Activated CD8-positive, alpha-beta T cell treated with anti-CD3 and anti-CD28 coated beads, Interleukin-2, amount 10 ng/mL, durations not matched to agents 7 days and 5 days (primary cell): Measurements from ENCODE around the gene P2RY2. TPM values are rescaled to one million over a fixed set of nuclear protein-coding genes. Genes with fewer than 3 reads are reported as not detected.

Experiments used
- ATAC-seq: fragments of 150-1000 bp; cut with Tn5 transposase; one replicate; pipeline ENCODE4 v1.10.0; 2021; ENCODE audit warnings: moderate library complexity
- CTCF ChIA-PET: fragments of 350-600 bp; sonication (Branson Sonifier 250); formaldehyde crosslinking; loops from one replicate; lab custom pipeline; 2021; ENCODE audit warnings: antibody characterized with exemption; lab: Charles Lee
- POLR2A ChIA-PET: fragments of 350-600 bp; sonication (Branson Sonifier 250); formaldehyde crosslinking; loops from one replicate; lab custom pipeline; 2021; ENCODE audit warnings: antibody characterized with exemption; lab: Charles Lee
- DNase-seq: peaks from one replicate; pipeline ENCODE4 v3.0.0-alpha.2; 2020
- H3K27ac Mint-ChIP-seq: one replicate; pipeline ENCODE4 v1.8.0; 2021; ENCODE audit warnings: mild to moderate bottlenecking, mixed read lengths
- H3K27me3 Mint-ChIP-seq: one replicate; pipeline ENCODE4 v1.8.0; 2021; ENCODE audit warnings: low read depth, mixed read lengths
- H3K36me3 Mint-ChIP-seq: one replicate; pipeline ENCODE4 v1.8.0; 2021; ENCODE audit warnings: low read depth, mixed read lengths
- H3K4me1 Mint-ChIP-seq: one replicate; pipeline ENCODE4 v1.8.0; 2021; ENCODE audit warnings: low read depth, mixed read lengths
- H3K4me3 Mint-ChIP-seq: one replicate; pipeline ENCODE4 v1.8.0; 2021; ENCODE audit warnings: mild to moderate bottlenecking, mixed read lengths
- H3K9me3 Mint-ChIP-seq: one replicate; pipeline ENCODE4 v1.8.0; 2022; ENCODE audit warnings: mixed read lengths; ENCODE audit not compliant: insufficient read depth
- total RNA-seq, 2 experiments: library from RNA; stranded (reverse); gene quantifications; one replicate each; pipeline ENCODE4 v1.2.3, GENCODE V29; 2021

P2RY2 gene
- total RNA-seq, 2 experiments from 2014 or later, result not detected

DNA sequence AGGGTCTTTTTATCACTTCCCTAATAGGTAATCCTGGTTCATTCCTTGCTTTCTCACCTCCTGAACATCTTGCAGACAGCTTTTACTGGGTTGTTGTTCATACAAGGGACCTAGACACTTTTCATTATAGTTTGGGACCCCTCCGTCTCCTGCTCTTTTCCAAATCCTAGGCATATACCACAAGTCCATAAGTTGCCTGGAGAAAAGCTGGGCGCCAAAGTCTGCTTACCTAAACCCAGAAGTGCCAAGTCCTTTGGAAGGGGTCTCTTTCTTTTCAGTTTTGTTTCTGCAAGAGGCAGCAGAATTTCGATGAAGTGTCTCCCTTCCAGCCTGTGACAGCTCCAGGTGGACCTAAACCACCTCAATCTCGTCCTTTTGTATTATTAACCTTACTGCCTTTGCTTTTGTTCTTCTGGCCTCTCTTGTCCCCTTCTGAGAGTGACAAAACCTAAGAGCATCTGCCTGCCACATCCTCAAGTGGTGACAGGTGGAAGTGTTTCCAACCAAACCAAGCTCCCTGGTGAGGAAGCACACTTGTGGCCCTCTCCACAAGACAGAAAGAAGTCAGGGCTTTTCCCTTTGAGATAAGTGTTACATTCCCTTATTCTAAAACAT is 34.6 kb downstream of the P2RY2 start:
- POLR2A ChIA-PET, result no interaction called here
- DNase-seq (peak; percentile 52), ATAC-seq (peak; percentile 59)
- H3K27ac Mint-ChIP-seq, result no peak overlapping the region
- H3K4me1 Mint-ChIP-seq, result peaks cover 10% of the 10 kb centered on the region
- CTCF ChIA-PET, result interaction anchor here (0.9 to 1.1 kb wide), 3 partner anchors 15 to 83 kb away, joined by 3 to 5 read pairs (median 3); partner anchors contain the start of gene P2RY6
- H3K4me3 Mint-ChIP-seq, result no peak overlapping the region
- peaks cover 2% of the 10 kb centered on the region for H3K27me3 Mint-ChIP-seq
- no peaks in the 10 kb centered on the region for H3K36me3 Mint-ChIP-seq
- no peaks in the 10 kb centered on the region for H3K9me3 Mint-ChIP-seq

DNA sequence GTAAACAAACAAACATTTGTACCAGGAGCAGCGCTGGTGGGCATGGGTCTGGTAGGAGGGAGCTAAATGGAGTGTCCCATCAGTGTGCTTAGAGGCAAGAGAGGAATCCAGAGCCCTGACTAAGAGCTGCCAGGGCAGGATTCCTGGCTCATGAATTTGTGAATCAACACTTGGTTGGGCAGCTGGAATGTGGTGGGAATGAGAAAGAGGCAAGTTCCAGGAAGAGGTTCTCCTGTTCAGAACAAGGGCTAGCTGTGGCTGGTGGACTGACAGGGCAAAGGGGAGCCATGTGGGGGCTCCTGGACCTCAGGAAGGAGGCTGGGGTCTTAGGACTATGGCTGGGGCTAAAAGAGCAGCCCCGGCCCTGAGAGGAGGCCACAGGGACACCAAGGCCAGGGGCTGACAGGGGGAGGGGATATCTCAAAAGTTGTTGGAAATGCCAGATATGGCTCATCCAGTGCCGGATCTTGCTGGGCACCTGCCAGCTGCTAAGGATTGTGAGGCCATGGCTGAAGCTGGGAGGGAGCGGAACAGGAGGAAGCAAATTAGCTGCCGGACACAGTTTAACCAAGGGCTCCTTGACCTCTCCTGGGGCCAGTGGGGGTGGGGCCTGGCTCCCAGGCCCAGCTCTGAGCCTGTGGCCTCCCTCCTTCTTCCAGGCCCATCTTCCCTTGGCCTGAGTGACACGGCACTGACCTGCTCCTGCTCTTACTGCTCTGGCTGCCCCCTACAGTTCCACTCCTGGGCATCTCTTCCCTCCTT is 39.4 kb downstream of the P2RY2 start:
- ChIA-PET CTCF (interaction anchor here (1.3 kb wide), 1 partner anchor 32 kb away, joined by 4 read pairs; no protein-coding TSS in a partner anchor), POLR2A (no interaction called here)
- Mint-ChIP-seq H3K9me3 (no peaks in the 10 kb centered on the region), H3K27ac (no peak overlapping the region), H3K4me3 (no peak overlapping the region), H3K36me3 (no peaks in the 10 kb centered on the region), H3K27me3 (peaks cover 16% of the 10 kb centered on the region), H3K4me1 (no peaks in the 10 kb centered on the region)
- DNase-seq, result no peak
- ATAC-seq, result no peak

DNA sequence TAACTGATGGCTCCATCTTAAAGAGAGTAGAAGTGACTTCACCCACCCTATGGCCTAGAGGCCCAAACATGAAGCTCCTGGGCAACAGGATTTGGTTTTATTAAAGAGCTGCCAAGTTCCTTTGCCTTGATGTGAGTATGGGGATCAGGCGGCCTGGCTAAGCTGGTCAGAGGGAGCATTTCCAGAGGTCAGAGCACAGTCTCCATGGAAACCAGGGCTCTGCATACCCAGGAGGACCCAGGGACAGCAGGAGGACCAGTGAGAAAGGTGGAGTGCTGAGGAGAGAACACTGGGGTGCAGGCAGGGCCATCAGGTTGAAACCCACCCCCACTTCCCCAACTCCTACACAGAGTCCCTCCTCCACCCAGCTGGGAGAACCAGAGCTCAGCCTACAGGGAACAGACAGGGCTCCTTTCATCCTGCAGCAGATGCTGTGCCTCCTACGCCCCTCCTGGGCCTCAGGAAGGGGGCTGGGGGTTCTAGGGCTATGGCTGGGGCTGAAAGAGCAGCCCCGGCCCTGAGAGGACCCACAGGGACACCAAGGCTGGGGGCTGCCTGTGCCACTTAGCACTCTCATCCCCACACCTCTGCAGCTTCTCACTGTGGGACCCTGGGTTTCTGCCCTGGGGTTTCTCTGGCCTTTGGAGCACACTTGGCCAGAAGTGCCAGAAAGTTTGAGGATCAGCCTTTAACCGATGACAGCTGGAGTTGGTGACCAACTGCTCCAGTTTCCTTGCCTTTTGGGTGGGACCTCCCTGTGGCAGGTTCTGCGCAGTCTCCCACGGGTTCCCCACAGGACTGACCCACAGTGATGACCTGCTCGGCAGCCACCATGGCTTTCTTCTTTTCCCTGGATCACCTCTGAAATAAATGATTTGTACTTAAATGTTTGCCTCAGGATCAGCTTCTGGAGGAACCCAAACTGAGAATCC is 40.3 kb downstream of the P2RY2 start:
- Mint-ChIP-seq H3K36me3 (no peaks in the 10 kb centered on the region), H3K4me1 (no peaks in the 10 kb centered on the region), H3K27me3 (peaks cover 23% of the 10 kb centered on the region), H3K4me3 (no peak overlapping the region), H3K9me3 (no peaks in the 10 kb centered on the region), H3K27ac (no peak overlapping the region)
- POLR2A ChIA-PET, result no interaction called here
- no peak for DNase-seq
- ATAC-seq, result no peak
- CTCF ChIA-PET, result interaction anchor here (1.3 kb wide), 1 partner anchor 31 kb away, joined by 4 read pairs; no protein-coding TSS in a partner anchor

DNA sequence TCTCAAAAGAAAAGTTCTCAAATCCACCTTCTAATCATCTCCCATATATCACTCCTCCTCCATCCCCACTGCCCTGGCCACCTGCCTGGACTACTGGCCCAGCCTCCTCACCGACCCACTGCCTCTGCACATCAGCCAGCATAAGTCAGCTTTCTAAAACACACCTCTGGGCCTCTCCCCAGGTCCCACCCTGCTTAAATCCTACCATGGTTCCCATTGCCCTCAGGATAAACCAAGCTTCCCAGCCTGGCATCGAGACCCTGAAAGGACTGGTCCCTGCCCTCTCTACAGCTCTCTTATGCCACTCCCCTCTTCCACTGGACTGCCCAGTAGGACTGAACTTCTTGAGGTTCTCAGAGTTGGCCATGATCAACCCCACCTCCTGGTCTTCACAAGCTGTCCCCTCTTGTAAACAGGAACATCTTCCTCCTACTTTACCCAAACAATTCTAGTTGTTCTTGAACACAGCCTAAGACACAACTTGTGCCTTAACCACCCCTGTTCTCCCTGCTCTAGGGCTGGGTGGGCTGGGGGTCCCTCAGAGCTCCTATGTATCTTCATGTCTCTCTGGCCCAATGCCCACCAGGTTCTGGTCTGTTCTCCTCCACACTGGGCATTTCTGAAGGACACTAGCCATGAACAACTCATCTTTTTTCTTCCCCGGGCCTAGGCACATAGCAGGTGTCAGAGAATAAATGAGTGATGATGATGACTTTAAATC is 41.5 kb downstream of the P2RY2 start:
- DNase-seq, result no peak
- ChIA-PET POLR2A (no interaction called here), CTCF (no interaction called here)
- H3K36me3 Mint-ChIP-seq, result no peaks in the 10 kb centered on the region
- H3K4me3 Mint-ChIP-seq, result no peak overlapping the region
- H3K27ac Mint-ChIP-seq, result no peak overlapping the region
- H3K9me3 Mint-ChIP-seq, result no peaks in the 10 kb centered on the region
- no peak for ATAC-seq
- H3K4me1 Mint-ChIP-seq, result no peaks in the 10 kb centered on the region
- peaks cover 28% of the 10 kb centered on the region for H3K27me3 Mint-ChIP-seq

DNA sequence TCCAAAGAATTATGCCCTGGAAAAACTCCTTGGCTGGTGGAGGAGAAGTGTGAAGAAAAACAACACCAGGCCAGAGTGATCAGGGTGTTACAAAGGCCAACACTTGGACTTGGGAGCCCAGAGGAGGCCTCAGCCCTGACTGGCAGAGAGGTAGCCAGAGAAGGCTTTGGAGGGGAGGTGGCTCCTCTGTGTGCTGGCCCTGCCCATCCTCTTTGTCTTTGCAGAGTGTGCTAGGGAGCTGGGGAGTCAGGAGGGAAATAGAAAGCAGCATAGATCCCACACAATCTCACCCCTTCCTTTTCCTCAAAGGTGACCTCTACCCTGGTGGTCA is 42.0 kb downstream of the P2RY2 start:
- Mint-ChIP-seq H3K4me3 (no peak overlapping the region), H3K27me3 (peaks cover 33% of the 10 kb centered on the region), H3K27ac (no peak overlapping the region), H3K9me3 (no peaks in the 10 kb centered on the region), H3K4me1 (no peaks in the 10 kb centered on the region), H3K36me3 (no peaks in the 10 kb centered on the region)
- ATAC-seq, result no peak
- no peak for DNase-seq
- ChIA-PET CTCF (no interaction called here), POLR2A (no interaction called here)

DNA sequence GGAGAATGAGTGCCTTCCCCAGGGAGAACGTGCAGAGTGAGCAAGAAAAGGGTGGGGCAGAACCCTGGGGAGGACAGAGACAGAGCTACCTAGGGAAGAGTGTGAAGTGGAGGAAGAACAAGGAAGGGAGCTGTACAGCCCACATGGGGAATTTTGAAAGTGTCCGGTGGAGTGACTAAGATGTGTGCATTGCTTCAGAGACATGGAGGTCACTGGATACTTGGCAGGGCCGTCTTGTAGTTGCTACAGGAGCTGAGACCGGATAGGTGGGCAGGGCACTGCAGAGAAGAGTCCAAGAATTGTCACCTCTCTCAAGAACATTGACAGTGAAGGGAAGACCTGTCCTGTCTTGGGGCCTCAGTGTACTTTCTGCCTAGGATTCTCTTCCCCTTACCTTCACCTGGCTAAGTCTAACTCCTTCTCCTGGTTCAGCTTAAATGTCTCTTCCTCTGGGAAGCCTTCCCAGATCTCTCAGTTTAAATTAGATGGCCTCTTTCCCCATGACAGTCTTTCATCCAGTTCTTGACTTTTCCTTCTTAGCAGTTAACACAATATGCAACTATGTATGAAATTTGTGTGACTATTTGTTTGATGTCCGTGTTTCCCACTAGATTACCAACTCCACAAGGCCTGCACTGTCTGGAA is 44.9 kb downstream of the P2RY2 start:
- no peaks in the 10 kb centered on the region for H3K9me3 Mint-ChIP-seq
- ATAC-seq, result no peak
- H3K27me3 Mint-ChIP-seq, result peaks cover 50% of the 10 kb centered on the region
- DNase-seq, result no peak
- H3K36me3 Mint-ChIP-seq, result no peaks in the 10 kb centered on the region
- H3K4me1 Mint-ChIP-seq, result no peaks in the 10 kb centered on the region
- H3K4me3 Mint-ChIP-seq, result no peak overlapping the region
- CTCF ChIA-PET, result interaction anchor here (0.6 to 1.4 kb wide), 3 partner anchors 26 to 1042 kb away, joined by 3 to 5 read pairs (median 5); no protein-coding TSS in a partner anchor
- POLR2A ChIA-PET, result no interaction called here
- H3K27ac Mint-ChIP-seq, result no peak overlapping the region

DNA sequence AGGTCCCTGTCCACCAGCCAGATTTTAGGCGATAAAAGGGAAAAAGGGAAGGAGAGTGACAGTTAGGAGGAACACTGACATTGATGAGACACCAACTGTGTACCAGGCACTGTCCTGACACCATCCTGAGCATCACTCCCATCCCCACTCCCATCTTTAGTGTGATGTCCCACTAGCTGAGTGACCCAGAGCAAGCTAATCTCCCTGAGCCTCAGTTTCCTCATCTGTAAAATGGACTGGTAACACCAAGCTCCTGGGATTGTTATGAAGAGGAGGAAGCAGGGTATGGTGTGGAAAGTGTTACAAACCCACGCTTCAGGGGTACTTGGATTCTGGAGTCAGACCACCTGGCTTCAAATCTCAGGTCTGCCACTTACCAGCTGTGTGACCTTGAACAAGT is 45.6 kb downstream of the P2RY2 start:
- DNase-seq, result no peak
- CTCF ChIA-PET, result interaction anchor here (0.6 kb wide), 1 partner anchor 64 kb away, joined by 3 read pairs; no protein-coding TSS in a partner anchor
- POLR2A ChIA-PET, result no interaction called here
- peaks cover 50% of the 10 kb centered on the region for H3K27me3 Mint-ChIP-seq
- H3K36me3 Mint-ChIP-seq, result no peaks in the 10 kb centered on the region
- H3K9me3 Mint-ChIP-seq, result no peaks in the 10 kb centered on the region
- H3K4me3 Mint-ChIP-seq, result no peak overlapping the region
- ATAC-seq, result no peak
- H3K4me1 Mint-ChIP-seq, result no peaks in the 10 kb centered on the region
- H3K27ac Mint-ChIP-seq, result no peak overlapping the region

DNA sequence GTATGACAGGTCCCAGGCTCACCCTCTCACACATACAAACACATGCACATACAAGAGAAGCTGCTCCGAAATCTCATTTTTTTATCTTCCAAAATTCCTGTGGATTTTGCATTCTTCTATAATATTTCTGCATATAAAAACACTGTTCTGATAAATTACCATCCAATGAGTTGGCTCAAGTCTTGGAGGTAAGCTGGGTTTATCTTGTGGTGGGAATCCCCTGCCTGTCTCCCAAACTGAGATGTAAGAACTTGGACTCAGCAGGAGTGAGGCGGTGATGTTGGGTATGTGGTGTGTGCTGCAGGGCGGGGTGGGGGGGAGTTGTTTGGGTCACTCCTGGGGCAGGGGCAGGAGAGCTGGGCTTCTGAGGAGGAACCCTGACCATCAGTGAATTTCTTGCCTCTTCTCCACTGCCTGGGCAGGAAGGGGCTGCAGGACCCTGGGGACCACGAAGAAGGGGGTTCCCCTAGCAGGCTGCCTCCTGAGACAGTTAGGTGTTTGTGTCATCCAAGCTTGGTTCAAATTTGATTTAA is 47.3 kb downstream of the P2RY2 start:
- Mint-ChIP-seq H3K36me3 (no peaks in the 10 kb centered on the region), H3K9me3 (no peaks in the 10 kb centered on the region), H3K27ac (no peak overlapping the region), H3K4me1 (no peaks in the 10 kb centered on the region), H3K4me3 (no peak overlapping the region), H3K27me3 (peaks cover 44% of the 10 kb centered on the region)
- CTCF ChIA-PET, result interaction anchor here (1.4 to 1.9 kb wide), 2 partner anchors 24 to 86 kb away, joined by 3 to 5 read pairs; no protein-coding TSS in a partner anchor
- ATAC-seq (no peak), DNase-seq (no peak)
- POLR2A ChIA-PET, result no interaction called here

DNA sequence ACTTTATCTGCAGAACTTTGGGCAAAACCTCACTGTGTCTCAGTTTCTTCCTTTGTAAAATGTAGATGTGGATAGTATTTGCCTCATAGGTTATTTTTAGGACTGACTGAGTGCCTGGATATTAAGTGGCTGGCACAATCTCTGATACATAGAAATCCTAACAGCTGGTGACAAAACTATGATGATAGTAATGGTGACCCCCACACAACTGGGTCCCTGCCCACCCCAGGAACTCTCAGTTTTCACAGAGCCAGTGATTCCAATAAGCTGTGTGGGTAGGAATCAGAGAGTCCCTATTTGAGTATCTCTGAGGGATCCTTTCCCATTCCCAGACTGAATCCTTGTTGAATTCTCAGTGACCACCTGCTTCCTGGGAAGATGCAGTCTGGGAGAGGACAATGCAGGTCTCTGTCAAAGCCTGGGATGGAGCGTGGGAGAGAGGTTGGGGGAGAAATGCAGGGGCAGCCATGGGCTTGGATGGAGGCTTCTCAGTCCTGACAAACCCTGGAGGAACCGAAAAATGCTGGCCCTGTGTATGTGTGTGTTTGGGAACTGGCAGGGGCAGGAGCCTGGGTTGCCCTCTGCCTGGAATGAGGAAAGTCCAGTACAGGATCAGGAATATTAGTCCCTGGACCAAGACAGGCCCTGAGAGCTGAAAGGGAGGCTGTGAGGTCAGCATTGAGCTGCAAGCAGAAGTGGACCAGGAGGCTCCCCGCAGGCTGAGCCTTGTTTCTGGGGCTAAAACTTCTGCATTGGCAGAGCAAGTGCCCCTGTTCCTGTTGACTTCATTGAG is 48.0 kb downstream of the P2RY2 start:
- no peaks in the 10 kb centered on the region for H3K9me3 Mint-ChIP-seq
- no peak overlapping the region for H3K4me3 Mint-ChIP-seq
- no peaks in the 10 kb centered on the region for H3K36me3 Mint-ChIP-seq
- no peaks in the 10 kb centered on the region for H3K4me1 Mint-ChIP-seq
- ATAC-seq (no peak), DNase-seq (no peak)
- POLR2A ChIA-PET, result no interaction called here
- no peak overlapping the region for H3K27ac Mint-ChIP-seq
- peaks cover 44% of the 10 kb centered on the region for H3K27me3 Mint-ChIP-seq
- CTCF ChIA-PET, result interaction anchor here (1.0 to 1.9 kb wide), 3 partner anchors 23 to 85 kb away, joined by 3 to 5 read pairs (median 3); no protein-coding TSS in a partner anchor

DNA sequence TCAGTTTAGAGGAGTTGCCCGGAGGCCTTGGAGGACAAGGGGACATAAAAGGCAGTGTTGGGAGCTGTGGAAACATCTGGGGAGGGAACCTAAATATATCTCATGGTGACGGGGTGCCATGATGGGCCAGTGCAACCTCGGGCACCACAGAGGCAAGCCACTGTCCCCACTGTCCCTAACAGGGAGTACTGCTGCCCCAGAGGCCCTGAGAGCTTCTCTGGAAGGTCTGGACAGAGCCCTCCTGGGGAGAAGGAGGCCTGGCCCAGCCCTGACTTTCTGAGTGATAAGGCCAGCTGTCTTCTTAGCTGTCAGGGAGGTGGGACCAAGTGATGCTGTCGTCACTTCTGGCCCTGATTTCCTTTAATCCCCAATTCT is 48.6 kb downstream of the P2RY2 start:
- Mint-ChIP-seq H3K4me3 (no peak overlapping the region), H3K27ac (no peak overlapping the region), H3K27me3 (peaks cover 44% of the 10 kb centered on the region), H3K9me3 (no peaks in the 10 kb centered on the region), H3K4me1 (no peaks in the 10 kb centered on the region), H3K36me3 (no peaks in the 10 kb centered on the region)
- no peak for DNase-seq
- POLR2A ChIA-PET, result no interaction called here
- CTCF ChIA-PET, result interaction anchor here (1.0 to 1.9 kb wide), 2 partner anchors 29 to 85 kb away, joined by 3 to 5 read pairs; no protein-coding TSS in a partner anchor
- no peak for ATAC-seq
